GM12865 (cell line): ENCODE measurements around the gene ITPR2.
A peak's percentile ranks its signal among the peaks of the same experiment; 100 is the strongest.

Experiments
- DNase-seq: peaks from one replicate; pipeline ENCODE4 v3.0.0; 2010; ENCODE audit warnings: low read depth
- H3K4me3 ChIP-seq: 2 replicates; pipeline ENCODE4 v1.5.1; 2011; ENCODE audit warnings: mild to moderate bottlenecking, low read depth, low read length, control low read depth
- CTCF ChIP-seq: IDR thresholded peaks from 2 replicates; pipeline ENCODE4 v1.5.1; 2011; ENCODE audit warnings: low read length, control low read depth, low read depth, inconsistent platforms; ENCODE audit not compliant: insufficient read depth; ENCODE audit errors: missing control alignments

Gene ITPR2

DNA sequence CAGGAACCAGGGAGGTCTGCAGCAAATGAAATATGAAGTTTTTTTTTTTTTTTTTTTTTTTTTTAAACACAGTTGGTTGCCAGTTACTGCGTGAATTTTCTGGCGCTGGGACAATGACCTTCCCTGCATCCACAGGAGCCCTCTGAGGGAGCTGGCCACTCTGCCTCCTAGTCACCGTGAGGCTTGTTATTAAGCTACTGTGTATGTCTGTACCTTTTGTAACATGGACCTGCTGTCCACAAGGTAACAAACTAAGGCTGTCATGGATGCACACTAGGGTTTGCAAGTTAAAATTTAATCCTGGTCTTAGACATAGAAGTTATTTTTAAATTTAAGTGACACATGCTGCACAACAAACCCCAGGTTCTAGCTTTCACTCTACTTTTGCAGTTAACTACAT, 426.6 kb downstream of the ITPR2 start:
- H3K4me3 ChIP-seq = no peak overlapping the region
- no peak for TF ChIP-seq CTCF
- no peak for DNase-seq

DNA sequence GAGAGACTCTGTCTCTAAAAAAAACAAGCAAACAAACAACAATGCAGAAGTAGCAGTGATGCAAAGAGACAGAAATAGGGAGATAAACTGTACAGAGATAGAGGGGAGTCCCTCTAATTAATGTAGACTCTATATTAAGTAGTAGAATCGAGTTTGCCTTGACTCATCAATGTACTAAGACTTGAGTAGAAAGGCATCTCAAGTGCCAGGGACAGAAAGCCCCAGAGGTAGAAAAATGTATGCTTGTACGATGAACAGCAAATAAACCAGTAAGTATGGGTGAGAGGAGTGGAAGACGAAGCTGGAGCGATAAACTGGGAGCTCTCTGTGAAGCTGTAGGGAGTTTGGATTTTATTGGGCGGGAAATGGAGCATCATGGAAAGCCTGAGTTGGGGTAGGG, 429.4 kb downstream of the ITPR2 start:
- no peak for TF ChIP-seq CTCF
- no peak overlapping the region for H3K4me3 ChIP-seq
- DNase-seq = no peak

- H3K4me3 ChIP-seq = no peak overlapping the region
- TF ChIP-seq CTCF = no peak
- DNase-seq = no peak
Measured at GRCh38 chr12:26402648-26403047, 430.3 kb downstream of the ITPR2 start.

- no peak overlapping the region for H3K4me3 ChIP-seq
- DNase-seq = no peak
- TF ChIP-seq CTCF = no peak
Measured at GRCh38 chr12:26401874-26402273, 431.1 kb downstream of the ITPR2 start.

GRCh38 chr12:26400627-26401026, 432.4 kb downstream of the ITPR2 start:
- no peak for TF ChIP-seq CTCF
- H3K4me3 ChIP-seq = no peak overlapping the region
- DNase-seq = no peak

- H3K4me3 ChIP-seq = no peak overlapping the region
- DNase-seq = no peak
- no peak for TF ChIP-seq CTCF
Measured at GRCh38 chr12:26399381-26399780, 433.6 kb downstream of the ITPR2 start.

- TF ChIP-seq CTCF = no peak
- DNase-seq = peak; percentile 37
- H3K4me3 ChIP-seq = no peak overlapping the region
Measured at GRCh38 chr12:26396402-26396801, 436.6 kb downstream of the ITPR2 start.
